Mucosa of rectum (tissue), 2 donors: ENCODE data around the gene SRCIN1.
A peak's percentile ranks its signal among the peaks of the same experiment; 100 is the strongest.
"Not testable (repeated sequence)": the region's sequence is repeated elsewhere in the genome, so short reads cannot be mapped to it uniquely, and the experiment has no call there.

Experiments
- H3K27ac ChIP-seq, 2 donors: one replicate each; pipeline ENCODE4 v1.7.0; 2013; ENCODE audit warnings: inconsistent platforms in 2 of 2, low read depth in 2 of 2, low read length in 2 of 2
- H3K27me3 ChIP-seq, 2 donors: one replicate each; pipeline ENCODE4 v1.7.0; 2013; ENCODE audit warnings: low read length in 2 of 2; ENCODE audit not compliant: control insufficient read depth in 2 of 2, insufficient read depth in 2 of 2
- H3K36me3 ChIP-seq, 2 donors: one replicate each; pipeline ENCODE4 v1.7.0; 2013; ENCODE audit warnings: low read length in 2 of 2; ENCODE audit not compliant: control insufficient read depth in 2 of 2, insufficient read depth in 2 of 2
- H3K4me1 ChIP-seq, 2 donors: one replicate each; pipeline ENCODE4 v1.7.0; 2013; ENCODE audit warnings: low read length in 2 of 2, mild to moderate bottlenecking in 1 of 2; ENCODE audit not compliant: control insufficient read depth in 2 of 2, insufficient read depth in 2 of 2
- H3K4me3 ChIP-seq, 2 donors: one replicate each; pipeline ENCODE4 v1.7.0; 2013; ENCODE audit warnings: low read length in 2 of 2
- H3K9ac ChIP-seq, 2 donors: one replicate each; pipeline ENCODE4 v1.7.0; 2013; ENCODE audit warnings: low read length in 2 of 2, low read depth in 1 of 2, mild to moderate bottlenecking in 1 of 2
- H3K9me3 ChIP-seq, 2 donors: one replicate each; pipeline ENCODE4 v1.7.0; 2013; ENCODE audit warnings: low read length in 2 of 2; ENCODE audit not compliant: control insufficient read depth in 2 of 2
- donor health status: healthy.
- donor health status: Normal muscosa, but diverticular disease.

SRCIN1 gene

GRCh38 chr17:38605841-38606645 is at the start of gene SRCIN1:
Gene SRCIN1 (minus strand): TSS chr17:38605952. CDS start chr17:38605705, 247 bp downstream.
- Histone ChIP-seq H3K9ac (peak within 1 kb of the TSS in 1 of 2 donors; percentile 75), H3K36me3 (no peaks in the 10 kb centered on the region), H3K27me3 (peaks cover 17 to 18% of the 10 kb centered on the region in 2 donors), H3K27ac (peak within 1 kb of the TSS; percentile 56 to 58), H3K4me1 (peaks cover 13 to 22% of the 10 kb centered on the region in 2 donors), H3K4me3 (peak within 1 kb of the TSS; percentile 64 to 72), H3K9me3 (no peaks in the 10 kb centered on the region)

DNA sequence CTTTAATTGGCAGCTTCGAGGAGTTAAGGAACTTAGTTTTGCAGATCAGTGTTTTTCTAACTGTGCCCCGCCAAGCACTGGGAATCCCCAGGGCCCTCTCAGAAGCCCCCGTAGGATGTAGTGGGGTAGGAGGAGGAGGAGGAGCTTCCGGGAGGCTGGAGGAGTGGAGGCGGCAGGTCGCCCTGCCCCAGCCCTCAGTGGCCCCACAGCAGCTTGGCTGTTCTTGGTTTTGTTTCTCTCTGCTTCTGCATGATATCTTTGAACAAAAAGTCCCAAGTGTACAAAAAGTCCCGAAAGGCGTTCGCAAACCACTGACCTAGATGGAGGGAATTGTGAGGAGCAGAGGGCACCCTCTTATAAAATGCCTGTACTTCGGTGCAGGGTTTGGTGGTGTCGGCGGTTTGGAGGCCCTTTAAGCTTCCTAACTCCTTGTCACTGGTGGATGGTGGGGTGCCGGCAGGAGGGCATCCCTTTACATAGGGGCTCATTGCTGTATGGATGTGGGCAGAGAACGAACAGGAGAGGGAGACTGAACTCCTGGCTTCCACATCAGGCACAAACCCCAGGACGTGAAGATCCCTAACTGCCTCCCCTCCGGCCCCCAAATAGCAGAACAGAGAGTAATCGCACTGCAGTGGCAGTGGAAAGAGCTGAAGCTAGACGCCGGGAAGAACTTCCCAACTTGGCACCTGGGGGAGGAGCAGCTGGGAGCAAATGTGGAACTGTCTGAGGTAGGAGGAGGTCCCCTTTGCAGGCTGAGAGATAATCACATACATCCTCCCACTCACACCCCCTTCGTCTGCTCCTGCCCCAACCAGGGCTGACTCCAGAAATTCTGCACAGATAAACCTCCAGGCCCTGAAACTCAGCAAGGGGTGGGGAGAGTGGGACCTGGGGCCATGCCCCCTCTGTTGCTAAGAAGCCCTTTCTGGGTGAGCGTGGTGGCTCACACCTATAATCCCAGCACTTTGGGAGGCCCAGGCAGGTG is 49.0 kb upstream of the SRCIN1 start:
- H3K9me3 ChIP-seq: no peaks in the 10 kb centered on the region
- no peak overlapping the region for H3K27ac ChIP-seq
- H3K4me1 ChIP-seq: peaks cover 0 to 4% of the 10 kb centered on the region in 2 donors
- H3K36me3 ChIP-seq: no peaks in the 10 kb centered on the region
- peaks cover 2 to 13% of the 10 kb centered on the region in 2 donors for H3K27me3 ChIP-seq
- H3K9ac ChIP-seq: no peak overlapping the region
- no peak overlapping the region for H3K4me3 ChIP-seq

DNA sequence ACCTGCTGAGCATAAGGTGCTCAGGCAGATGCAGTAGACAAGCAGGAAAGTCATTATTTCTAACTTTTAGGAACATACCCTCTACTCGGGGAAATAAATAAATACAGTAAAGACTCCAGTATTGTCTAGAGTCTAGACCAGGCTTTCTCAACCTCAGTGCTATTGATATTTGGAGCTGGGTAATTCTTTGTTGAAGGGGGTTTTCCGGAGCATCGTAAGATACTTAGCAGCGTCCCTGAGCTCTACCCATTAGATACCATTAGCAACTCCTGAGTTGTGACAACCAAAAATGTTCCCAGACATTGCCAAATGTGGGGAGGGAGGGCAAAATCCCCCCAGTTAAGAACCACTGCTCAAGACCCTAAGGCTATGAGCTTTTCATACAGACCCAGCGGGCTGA is 47.9 kb upstream of the SRCIN1 start:
- H3K27ac ChIP-seq: no peak overlapping the region
- H3K9me3 ChIP-seq: no peaks in the 10 kb centered on the region
- H3K4me3 ChIP-seq: no peak overlapping the region
- peaks cover 0 to 4% of the 10 kb centered on the region in 2 donors for H3K4me1 ChIP-seq
- H3K36me3 ChIP-seq: no peaks in the 10 kb centered on the region
- no peak overlapping the region for H3K9ac ChIP-seq
- peaks cover 2 to 13% of the 10 kb centered on the region in 2 donors for H3K27me3 ChIP-seq

- Histone ChIP-seq H3K4me1 (peaks cover 0 to 4% of the 10 kb centered on the region in 2 donors), H3K4me3 (no peak overlapping the region), H3K9me3 (no peaks in the 10 kb centered on the region), H3K9ac (no peak overlapping the region), H3K27me3 (peaks cover 0 to 13% of the 10 kb centered on the region in 2 donors), H3K36me3 (no peaks in the 10 kb centered on the region), H3K27ac (no peak overlapping the region)
Measured at GRCh38 chr17:38653230-38653629, 47.5 kb upstream of the SRCIN1 start.

GRCh38 chr17:38650653-38651173 is 45.0 kb upstream of the SRCIN1 start:
- H3K36me3 ChIP-seq, H3K27ac ChIP-seq, H3K4me1 ChIP-seq, H3K4me3 ChIP-seq, H3K9me3 ChIP-seq, H3K9ac ChIP-seq: not testable (repeated sequence)
- peaks cover 0 to 13% of the 10 kb centered on the region in 2 donors for H3K27me3 ChIP-seq

DNA sequence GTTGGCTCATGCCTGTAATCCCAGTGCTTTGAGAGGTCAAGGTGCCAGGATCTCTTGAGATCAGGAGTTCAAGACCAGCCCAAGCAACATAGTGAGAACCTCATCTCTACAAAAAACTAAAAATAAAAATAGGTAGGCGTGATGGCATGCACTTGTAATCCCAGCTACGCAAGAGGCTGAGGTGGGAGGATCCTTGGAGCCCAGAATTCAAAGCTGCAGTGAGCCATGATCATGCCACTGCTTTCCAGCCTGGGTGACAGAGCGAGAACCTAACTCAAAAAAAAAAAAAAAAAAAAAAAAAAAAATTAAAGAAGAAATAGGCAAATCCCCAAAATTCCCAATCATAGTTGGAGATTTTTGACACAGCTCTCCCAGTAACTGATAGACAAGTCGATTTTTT is 32.2 kb upstream of the SRCIN1 start:
- Histone ChIP-seq H3K27ac (no peak overlapping the region), H3K4me1 (no peaks in the 10 kb centered on the region), H3K36me3 (no peaks in the 10 kb centered on the region)

DNA sequence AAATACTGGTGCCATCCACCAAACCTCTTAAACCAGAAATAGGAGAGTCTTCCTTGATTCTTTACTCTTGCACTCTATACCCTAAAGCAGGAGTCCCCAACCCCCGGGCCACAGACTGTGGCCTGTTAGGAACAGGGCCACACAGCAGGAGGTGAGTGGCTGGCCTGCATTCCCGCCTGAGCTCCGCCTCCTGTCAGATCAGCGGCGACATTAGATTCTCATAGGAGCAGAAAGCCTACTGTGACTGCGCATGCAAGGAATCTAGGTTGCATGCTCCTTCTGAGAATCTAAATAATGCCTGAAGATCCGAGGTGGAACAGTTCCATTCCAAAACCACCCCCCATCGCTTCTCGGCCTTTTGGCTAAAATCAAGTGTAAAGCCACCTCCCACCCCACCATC is 30.3 kb upstream of the SRCIN1 start:
- H3K4me3 ChIP-seq: no peak overlapping the region
- H3K27ac ChIP-seq: no peak overlapping the region
- H3K36me3 ChIP-seq: no peaks in the 10 kb centered on the region
- no peak overlapping the region for H3K9ac ChIP-seq
- H3K4me1 ChIP-seq: no peaks in the 10 kb centered on the region
- H3K9me3 ChIP-seq: no peaks in the 10 kb centered on the region
- no peaks in the 10 kb centered on the region for H3K27me3 ChIP-seq

More for the DNA sequence above, 32.2 kb upstream of the SRCIN1 start:
- H3K9me3 ChIP-seq: no peaks in the 10 kb centered on the region
- no peak overlapping the region for H3K4me3 ChIP-seq
- no peak overlapping the region for H3K9ac ChIP-seq
- H3K27me3 ChIP-seq: no peaks in the 10 kb centered on the region

DNA sequence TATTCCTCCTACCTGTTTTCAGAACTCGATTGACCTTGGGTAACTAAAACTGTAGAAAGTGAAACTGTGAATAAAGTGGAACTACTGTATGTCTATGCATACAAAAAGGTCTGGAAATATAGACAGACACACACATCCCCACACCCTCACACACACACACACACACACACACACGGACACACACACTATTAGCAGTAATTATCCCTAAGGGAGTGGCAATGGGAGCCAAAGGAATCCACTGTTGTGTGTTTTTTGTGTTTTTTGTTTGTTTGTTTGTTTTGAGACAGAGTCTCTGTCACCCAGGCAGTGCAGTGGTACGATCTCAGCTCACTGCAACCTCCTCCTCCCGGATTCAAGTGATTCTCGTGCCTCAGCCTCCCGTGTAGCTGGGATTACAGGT is 26.6 kb upstream of the SRCIN1 start:
- Histone ChIP-seq H3K4me1 (no peaks in the 10 kb centered on the region), H3K9me3 (no peaks in the 10 kb centered on the region), H3K9ac (no peak overlapping the region), H3K4me3 (no peak overlapping the region), H3K27ac (no peak overlapping the region), H3K27me3 (peaks cover 0 to 3% of the 10 kb centered on the region in 2 donors), H3K36me3 (no peaks in the 10 kb centered on the region)

- Histone ChIP-seq H3K9ac (no peak overlapping the region), H3K27ac (no peak overlapping the region), H3K4me3 (no peak overlapping the region), H3K36me3 (no peaks in the 10 kb centered on the region), H3K27me3 (peaks cover 0 to 3% of the 10 kb centered on the region in 2 donors), H3K9me3 (no peaks in the 10 kb centered on the region), H3K4me1 (no peaks in the 10 kb centered on the region)
Measured at GRCh38 chr17:38628441-38628840, 22.7 kb upstream of the SRCIN1 start.

DNA sequence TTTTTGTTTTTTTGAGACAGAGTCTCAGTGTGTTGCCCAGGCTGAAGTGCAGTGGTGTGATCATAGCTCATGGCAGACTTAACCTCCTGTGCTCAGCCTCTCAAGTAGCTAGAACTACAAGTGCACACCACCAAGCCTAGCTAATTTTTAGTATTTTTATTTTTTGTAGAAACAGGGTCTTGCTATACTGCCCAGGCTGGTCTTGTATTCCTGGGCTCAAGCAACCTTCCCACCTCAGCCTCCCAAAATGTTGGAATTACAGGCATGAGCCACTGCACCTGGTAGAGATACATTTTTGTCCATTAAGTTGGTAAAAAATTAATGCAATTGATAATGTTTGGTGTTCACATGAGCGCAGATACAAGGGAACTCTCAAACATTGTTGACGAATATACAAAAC is 22.2 kb upstream of the SRCIN1 start:
- peaks cover 0 to 3% of the 10 kb centered on the region in 2 donors for H3K27me3 ChIP-seq
- no peak overlapping the region for H3K4me3 ChIP-seq
- no peak overlapping the region for H3K9ac ChIP-seq
- no peak overlapping the region for H3K27ac ChIP-seq
- H3K36me3 ChIP-seq: no peaks in the 10 kb centered on the region
- no peaks in the 10 kb centered on the region for H3K9me3 ChIP-seq
- no peaks in the 10 kb centered on the region for H3K4me1 ChIP-seq
